Caki2 (cell line): ENCODE results near the gene VAC14. TPM values are rescaled to one million over a fixed set of nuclear protein-coding genes. Genes with fewer than 3 reads are reported as not detected.

Source experiments
- DNase-seq: peaks from one replicate; pipeline ENCODE4 v3.0.0-alpha.2; 2015; ENCODE audit warnings: low read depth
- in situ Hi-C: cut with HindIII; loops from 2 replicates; pipeline ENCODE4 v1.10.0; 2016; ENCODE audit warnings: low sequenced_read_pairs, low pct_unique_long_range_greater_than_20kb, mixed read lengths
- total RNA-seq: library from RNA; depleted of rRNA; stranded (reverse); fragments of >200 nt; shearing (Covaris generic); gene quantifications from 2 replicates; pipeline ENCODE4 v1.2.3, GENCODE V29; 2014; ENCODE audit warnings: low replicate concordance

Gene VAC14
- total RNA-seq, 1 experiment from 2014 or later, result 56.6 TPM

- no peak for DNase-seq
- in situ Hi-C loops, result no loop called here
These were observed 11.1 kb downstream of the VAC14 start for GRCh38 chr16:70789595-70790447.

DNA sequence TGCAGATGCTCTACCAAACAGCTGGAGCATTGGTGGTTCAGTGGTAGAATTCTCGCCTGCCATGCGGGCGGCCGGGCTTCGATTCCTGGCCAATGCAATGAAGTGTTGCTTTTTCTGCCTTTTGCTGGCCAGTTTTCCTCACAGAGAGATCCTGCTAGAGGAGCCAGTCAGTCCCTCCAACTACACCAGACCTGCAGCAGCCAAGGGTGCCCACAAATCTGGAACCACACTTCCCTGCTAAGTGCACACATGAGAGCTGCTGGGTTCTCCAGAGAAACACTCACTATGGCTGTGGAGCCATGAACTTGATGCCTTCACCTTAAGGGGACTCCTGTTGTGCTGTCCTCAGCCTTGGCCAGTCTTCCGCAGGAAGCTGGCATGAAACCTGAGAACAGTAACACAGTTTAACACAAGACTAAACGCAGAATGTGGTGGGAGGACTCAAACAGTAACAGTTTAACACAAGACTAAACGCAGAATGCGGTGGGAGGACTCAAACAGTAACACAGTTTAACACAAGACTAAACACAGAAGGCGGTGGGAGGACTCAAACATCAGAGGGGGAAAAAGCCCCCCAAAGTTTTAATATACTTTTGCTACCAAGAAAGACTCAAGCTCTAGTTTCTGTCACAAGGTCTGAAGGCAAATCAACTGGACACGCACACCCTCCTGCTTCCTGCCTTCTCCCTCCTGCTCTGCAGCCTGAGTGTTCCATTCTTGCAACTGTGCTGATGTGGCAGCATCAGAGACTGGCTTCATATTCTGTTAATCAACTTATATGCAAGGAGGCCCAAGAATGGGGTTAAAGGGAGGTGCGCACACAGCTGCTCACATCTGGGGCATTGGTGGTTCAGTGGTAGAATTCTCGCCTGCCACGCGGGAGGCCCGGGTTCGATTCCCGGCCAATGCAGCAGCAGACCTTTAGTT lies 12.0 kb downstream of the VAC14 start:
- in situ Hi-C loops, result no loop called here
- no peak for DNase-seq

DNA sequence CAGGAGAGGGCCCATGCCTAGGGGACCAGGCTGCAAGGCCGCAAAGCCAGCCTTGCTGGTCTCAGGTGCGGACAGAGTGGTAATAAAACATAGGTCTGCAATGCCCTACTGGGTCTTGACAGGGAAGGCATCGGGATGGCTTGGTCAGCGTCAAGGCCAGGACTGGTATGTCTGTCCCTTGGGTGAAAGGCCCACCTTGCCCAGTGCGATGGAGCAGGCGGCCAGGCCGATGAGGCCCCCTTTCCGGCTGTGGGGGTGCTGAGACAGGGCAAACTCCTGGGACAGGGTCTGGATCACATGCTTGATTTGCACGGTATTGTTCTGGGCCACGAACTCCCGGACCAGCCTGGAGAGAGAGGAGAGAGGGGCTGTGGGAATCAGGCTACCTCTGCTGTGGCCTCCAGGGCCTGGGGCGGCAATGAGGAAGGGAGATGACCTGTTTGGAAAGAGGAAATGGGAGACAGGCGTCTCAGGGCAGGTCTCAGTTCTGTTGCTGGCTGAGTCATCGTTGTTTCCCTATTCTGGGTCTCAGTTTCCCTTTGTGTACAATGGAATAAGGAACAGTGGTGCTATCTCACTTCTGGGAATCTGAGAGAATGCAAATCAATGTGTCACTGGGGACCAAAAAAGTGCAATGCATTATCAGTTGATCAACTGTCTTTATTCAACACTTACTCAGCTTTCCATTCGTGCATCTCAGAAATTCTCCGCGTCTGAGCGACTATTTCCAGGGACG lies 14.8 kb downstream of the VAC14 start:
- no peak for DNase-seq
- in situ Hi-C loops, result no loop called here

DNA sequence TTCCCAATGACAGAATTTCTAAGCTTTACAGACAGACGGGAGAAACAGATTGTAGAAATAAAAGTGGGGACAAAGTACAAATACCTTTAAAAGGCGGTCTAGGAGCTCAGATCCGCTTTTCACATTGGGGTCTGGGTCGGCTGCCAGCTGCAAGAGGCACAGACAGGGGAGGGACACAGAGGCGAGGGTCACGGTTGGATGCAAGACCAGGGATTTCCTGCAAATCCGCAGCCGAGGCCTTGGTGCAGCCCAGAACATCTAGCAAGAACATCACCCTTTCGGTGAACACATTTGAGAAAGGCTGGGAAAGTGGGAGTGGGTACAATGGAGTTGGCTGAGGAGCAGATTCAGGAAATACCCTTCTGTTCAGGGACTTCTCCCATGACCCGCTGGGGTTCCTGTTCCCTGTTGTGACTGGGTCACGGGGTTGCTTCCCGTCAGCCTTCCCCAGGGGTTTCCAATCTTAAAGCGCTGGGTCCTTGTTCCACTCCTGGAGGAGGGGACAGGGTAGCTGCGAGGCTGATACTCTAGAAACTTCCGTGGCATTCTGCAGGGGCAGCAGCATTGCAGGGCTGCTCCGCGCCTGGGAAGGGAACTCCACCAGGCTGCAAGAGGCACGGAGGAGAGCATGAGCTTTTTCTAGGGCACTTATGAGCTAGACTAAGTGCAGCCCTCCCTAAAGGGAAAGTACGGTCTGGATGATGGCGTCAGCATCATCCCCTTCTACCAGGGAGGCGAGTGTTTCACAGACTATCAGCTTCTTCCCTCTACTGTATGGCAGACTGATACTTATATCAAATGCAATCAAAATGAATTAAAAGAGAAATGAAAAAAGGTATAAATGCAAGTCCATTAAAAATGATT lies 16.0 kb downstream of the VAC14 start:
- in situ Hi-C loops, result no loop called here
- DNase-seq, result no peak

DNA sequence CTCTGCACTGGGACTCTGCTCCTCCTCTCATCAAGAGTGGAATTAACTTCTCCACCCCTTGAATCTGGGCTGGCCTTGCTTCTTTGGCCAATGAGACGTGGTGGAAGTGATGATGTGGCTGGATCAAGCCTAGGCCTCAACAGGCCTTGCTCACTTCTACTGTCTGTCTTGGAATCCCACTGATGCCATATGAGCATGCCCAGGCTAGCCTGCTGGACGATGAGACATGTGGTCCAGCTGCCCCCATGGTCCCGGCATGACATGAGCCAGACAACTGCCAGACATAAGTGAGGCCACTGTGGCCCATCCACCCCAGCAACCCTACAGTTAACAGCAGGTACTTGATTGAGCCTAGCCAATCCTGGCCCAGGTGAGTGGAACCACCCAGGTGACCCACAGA lies 18.7 kb downstream of the VAC14 start:
- in situ Hi-C loops, result no loop called here

GRCh38 chr16:70781800-70782199 lies 19.2 kb downstream of the VAC14 start:
- no peak for DNase-seq
- in situ Hi-C loops, result no loop called here

More for the DNA sequence above, 18.7 kb downstream of the VAC14 start:
- DNase-seq, result no peak

DNA sequence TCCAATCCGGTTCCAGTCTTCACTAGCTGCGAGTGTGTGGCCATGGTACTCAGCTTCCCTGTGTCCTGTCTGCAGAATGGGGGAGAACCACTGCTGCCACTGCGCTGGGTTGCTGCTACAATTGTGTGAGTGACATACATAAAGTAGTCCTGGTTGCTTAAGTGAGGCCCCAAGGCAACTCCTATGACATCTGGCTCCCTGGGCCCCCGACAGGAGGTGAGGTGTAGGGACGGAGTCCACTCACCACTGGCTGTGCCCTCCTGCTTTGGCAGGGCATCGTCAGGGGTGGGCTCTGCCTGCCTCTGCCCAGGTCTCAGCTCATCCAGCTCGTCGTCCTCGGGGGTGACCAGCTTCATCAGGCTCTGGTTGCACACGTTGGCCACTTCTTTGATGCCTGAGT lies 20.4 kb downstream of the VAC14 start:
- in situ Hi-C loops, result no loop called here
- no peak for DNase-seq

- in situ Hi-C loops, result no loop called here
These were observed 21.6 kb downstream of the VAC14 start for GRCh38 chr16:70779361-70779760.

GRCh38 chr16:70778901-70779309 lies 22.1 kb downstream of the VAC14 start:
- peak; percentile 63 for DNase-seq
- in situ Hi-C loops, result no loop called here

More at GRCh38 chr16:70779361-70779760, 21.6 kb downstream of the VAC14 start:
- no peak for DNase-seq

DNA sequence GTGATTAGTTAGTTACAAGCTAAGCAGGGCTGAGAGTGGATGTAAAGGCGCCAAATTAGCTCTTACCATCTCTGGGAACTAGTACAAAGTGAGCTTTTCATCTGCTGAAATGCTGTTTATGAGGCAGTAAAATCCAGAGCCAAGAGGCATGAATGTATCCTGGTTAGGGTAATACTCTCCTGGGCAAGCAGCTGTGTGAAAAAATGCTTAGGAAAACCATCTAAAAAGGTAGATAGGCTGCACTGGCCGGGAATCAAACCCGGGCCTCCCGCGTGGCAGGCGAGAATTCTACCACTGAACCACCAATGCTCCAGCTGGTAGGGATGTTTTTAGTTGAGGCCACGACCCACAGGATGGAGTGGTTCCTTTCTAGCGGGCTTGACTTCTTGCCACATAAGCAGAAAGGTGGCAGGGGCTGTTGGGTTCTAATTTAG lies 23.0 kb downstream of the VAC14 start:
- DNase-seq, result no peak
- in situ Hi-C loops, result no loop called here

DNA sequence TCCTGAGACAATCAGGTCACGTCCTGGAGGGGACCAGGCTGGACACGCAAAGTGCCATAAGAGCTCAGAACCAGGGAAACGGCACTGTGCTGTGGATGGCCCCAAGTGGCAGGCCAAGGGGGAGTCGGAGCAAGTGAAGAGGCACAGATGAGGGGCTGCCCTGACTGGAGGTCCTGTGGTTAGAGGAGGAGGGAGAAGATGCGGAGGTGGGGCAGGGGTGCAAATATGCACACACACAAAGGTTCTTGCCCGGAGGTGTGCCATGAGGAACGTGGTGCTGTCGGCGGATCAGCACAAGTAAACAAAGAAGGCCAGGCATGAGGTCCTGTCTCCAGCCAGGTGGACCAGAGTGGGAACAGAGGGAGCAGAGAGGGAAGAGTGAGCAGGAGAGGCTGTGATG lies 23.5 kb downstream of the VAC14 start:
- DNase-seq, result no peak
- in situ Hi-C loops, result no loop called here

DNA sequence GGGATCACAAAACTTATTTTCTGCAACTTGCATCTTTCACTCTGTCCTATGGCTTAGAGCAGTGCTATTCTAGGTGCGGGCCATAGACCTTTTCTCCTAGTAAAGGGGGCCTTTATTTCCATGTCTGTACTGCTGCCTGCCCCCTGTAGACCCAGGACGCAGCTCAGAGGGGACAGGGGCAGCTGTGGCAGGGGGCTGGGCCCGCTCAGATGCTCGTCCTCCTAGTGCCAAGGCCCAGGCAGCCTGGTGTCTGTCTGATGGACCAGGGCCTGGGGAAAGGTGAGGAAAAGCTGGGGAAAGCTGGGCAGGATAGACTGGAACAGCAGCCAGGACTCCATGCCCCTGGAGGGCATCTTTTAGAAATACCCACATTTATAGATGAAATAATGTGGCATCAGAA lies 25.6 kb downstream of the VAC14 start:
- in situ Hi-C loops, result no loop called here
- no peak for DNase-seq

GRCh38 chr16:70774261-70774660 lies 26.7 kb downstream of the VAC14 start:
- in situ Hi-C loops, result no loop called here

DNA sequence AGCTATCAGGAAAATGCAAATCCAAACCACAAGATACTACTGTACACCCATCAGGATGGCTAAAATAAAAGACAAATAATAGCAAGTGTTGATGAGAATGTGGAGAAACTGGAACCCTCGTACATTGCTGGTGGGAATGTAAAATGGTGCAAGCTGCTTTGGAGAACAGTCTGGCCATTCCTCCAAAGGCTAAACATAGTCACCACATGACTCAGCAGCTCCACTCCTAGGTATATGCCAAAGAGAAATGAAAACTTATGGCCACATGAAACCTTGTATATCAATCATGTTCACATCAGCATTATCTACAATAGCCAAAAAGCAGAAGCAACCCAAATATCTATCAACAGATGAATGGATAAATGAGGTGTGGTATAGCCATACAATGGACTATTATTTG lies 28.5 kb downstream of the VAC14 start:
- in situ Hi-C loops, result no loop called here
- no peak for DNase-seq

More at GRCh38 chr16:70774261-70774660, 26.7 kb downstream of the VAC14 start:
- no peak for DNase-seq

- in situ Hi-C loops, result no loop called here
- DNase-seq, result peak; percentile 54
These were observed 30.1 kb downstream of the VAC14 start for GRCh38 chr16:70770626-70771552.

DNA sequence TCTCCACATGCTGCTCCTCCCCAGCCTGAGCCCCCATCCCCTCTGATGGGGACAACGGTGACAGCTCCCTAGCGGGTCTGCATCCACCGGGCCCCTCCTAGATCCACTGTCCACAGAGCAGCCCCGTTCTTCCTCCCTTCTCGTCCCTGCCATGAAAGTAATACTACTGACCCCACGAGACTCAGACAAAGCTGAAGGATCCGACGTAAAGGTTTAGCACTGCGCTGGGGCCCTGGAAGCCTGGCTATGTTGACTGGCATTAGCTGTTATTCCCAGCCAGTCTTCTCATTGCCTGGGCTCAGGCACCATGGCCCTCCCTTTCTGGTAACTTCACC lies 30.7 kb downstream of the VAC14 start:
- no peak for DNase-seq
- in situ Hi-C loops, result no loop called here

- in situ Hi-C loops, result no loop called here
- no peak for DNase-seq
These were observed 31.2 kb downstream of the VAC14 start for GRCh38 chr16:70769761-70770160.
